Caco-2 (cell line): ENCODE data around the gene NKAIN4. TPM values are rescaled to one million over a fixed set of nuclear protein-coding genes. Genes with fewer than 3 reads are reported as not detected.
A peak's percentile ranks its signal among the peaks of the same experiment; 100 is the strongest.

Experiments used
- BruUV-seq: library from RNA; stranded (reverse); fragments of 400-500 nt; replicated peaks from 2 replicates; lab custom pipeline; 2021; lab: Mats Ljungman, UMichigan
- CTCF ChIA-PET: fragments of 300-600 bp; sonication (Branson Sonifier 250); formaldehyde crosslinking; loops from one replicate; lab custom pipeline; 2022; ENCODE audit warnings: antibody characterized with exemption; lab: Charles Lee
- POLR2A ChIA-PET: fragments of 300-600 bp; sonication (Branson Sonifier 250); formaldehyde crosslinking; loops from one replicate; lab custom pipeline; 2022; ENCODE audit warnings: antibody characterized with exemption; lab: Charles Lee
- DNase-seq, 2 experiments: peaks; one replicate each; pipeline versions ENCODE4 v3.0.0 to v3.0.0-alpha.2; 2020 to 2022
- H3K27me3 ChIP-seq: replicated peaks from 2 replicates; pipeline ENCODE4 v1.6.0; 2011; ENCODE audit warnings: low read length; ENCODE audit not compliant: control insufficient read depth, insufficient read depth
- H3K36me3 ChIP-seq: 2 replicates; pipeline ENCODE4 v1.5.1; 2011; ENCODE audit warnings: low read length; ENCODE audit not compliant: control insufficient read depth, insufficient read depth
- H3K4me1 ChIP-seq: fragments of 250-450 bp; sonication (Bioruptor Pico); 2 replicates; pipeline ENCODE4 v1.5.1; 2020; ENCODE audit warnings: mild to moderate bottlenecking
- H3K4me3 ChIP-seq: 2 replicates; pipeline ENCODE4 v1.5.1; 2011; ENCODE audit warnings: low read depth, mild to moderate bottlenecking, control low read depth, low read length
- H3K9me3 ChIP-seq: fragments of 250-450 bp; sonication (Bioruptor Pico); 2 replicates; pipeline ENCODE4 v1.5.1; 2020; ENCODE audit warnings: mild to moderate bottlenecking, moderate library complexity
- H3K27ac Mint-ChIP-seq: one replicate; pipeline ENCODE4 v1.8.0; 2022; ENCODE audit warnings: mixed read lengths; ENCODE audit not compliant: unreplicated experiment
- H3K27me3 Mint-ChIP-seq: one replicate; pipeline ENCODE4 v1.8.0; 2022; ENCODE audit warnings: mixed read lengths; ENCODE audit not compliant: insufficient read depth, unreplicated experiment
- H3K36me3 Mint-ChIP-seq: one replicate; pipeline ENCODE4 v1.8.0; 2022; ENCODE audit warnings: mild to moderate bottlenecking, mixed read lengths; ENCODE audit not compliant: insufficient read depth, unreplicated experiment
- H3K4me1 Mint-ChIP-seq: one replicate; pipeline ENCODE4 v1.8.0; 2022; ENCODE audit warnings: low read depth, mixed read lengths; ENCODE audit not compliant: unreplicated experiment
- H3K4me3 Mint-ChIP-seq: one replicate; pipeline ENCODE4 v1.8.0; 2022; ENCODE audit warnings: mild to moderate bottlenecking, moderate library complexity, mixed read lengths; ENCODE audit not compliant: unreplicated experiment
- H3K9me3 Mint-ChIP-seq: one replicate; pipeline ENCODE4 v1.8.0; 2022; ENCODE audit warnings: mixed read lengths; ENCODE audit not compliant: unreplicated experiment
- CTCF ChIP-seq, 2 experiments: fragments of 200-600 bp in 1 of 2; IDR thresholded peaks; 1 replicate in 1 of 2; 2 replicates in 1 of 2; pipeline versions ENCODE4 v1.5.1 to v1.8.0; 2011 to 2022; ENCODE audit warnings: antibody characterized with exemption in 1 of 2, control low read depth in 1 of 2, inconsistent platforms in 1 of 2, low read depth in 1 of 2, low read length in 1 of 2, mild to moderate bottlenecking in 1 of 2, moderate library complexity in 1 of 2; ENCODE audit not compliant: insufficient read depth in 1 of 2, severe bottlenecking in 1 of 2, unreplicated experiment in 1 of 2
- intact Hi-C: fragments of 100-400 bp; cut with micrococcal nuclease; formaldehyde crosslinking; loops from one replicate; pipeline ENCODE4 v1.10.0; 2022; ENCODE audit not compliant: unreplicated experiment
- total RNA-seq: library from RNA; stranded (reverse); gene quantifications from 2 replicates; pipeline ENCODE4 v1.2.3, GENCODE V29; 2022

Gene NKAIN4
- total RNA-seq, 1 experiment from 2014 or later = 2.7 TPM

- no peak overlapping the region for H3K4me3 ChIP-seq
- H3K4me1 ChIP-seq = peaks cover 18% of the 10 kb centered on the region
- H3K36me3 ChIP-seq = no peaks in the 10 kb centered on the region
- no peaks in the 10 kb centered on the region for H3K9me3 ChIP-seq
- no peak overlapping the region for H3K4me3 Mint-ChIP-seq
- no peaks in the 10 kb centered on the region for H3K36me3 Mint-ChIP-seq
- no peaks in the 10 kb centered on the region for H3K27me3 ChIP-seq
- POLR2A ChIA-PET = interaction anchor here (1.4 kb wide), 1 partner anchor 49 kb away, joined by 8 read pairs; the partner anchor contains the start of gene ARFGAP1
- H3K27ac Mint-ChIP-seq = no peak overlapping the region
- H3K27me3 Mint-ChIP-seq = peaks cover 3% of the 10 kb centered on the region
- peak in 1 of 2 experiments; percentile 51 for DNase-seq
- H3K4me1 Mint-ChIP-seq = peaks cover 7% of the 10 kb centered on the region
- CTCF ChIA-PET = interaction anchor here (0.5 to 4.3 kb wide), 25 partner anchors 10 to 296 kb away, joined by 3 to 122 read pairs (median 15); partner anchors contain the start of genes ARFGAP1, BIRC7 and PPDPF
- H3K9me3 Mint-ChIP-seq = no peaks in the 10 kb centered on the region
- no TSS peak for BruUV-seq
- peak in 1 of 2 experiments; percentile 17 for TF ChIP-seq CTCF (IDR thresholded peaks at IDR 0.05; ENCODE audit: insufficient read depth in 1 of 2, low read depth in 1 of 2, low read length in 1 of 2, severe bottlenecking in 1 of 2, unreplicated experiment in 1 of 2)
- intact Hi-C loops = loop anchor here (5.0 kb wide), 1 partner anchor 158 kb away; no protein-coding TSS in a partner anchor
Measured at GRCh38 chr20:63224412-63225081, 29.7 kb downstream of the NKAIN4 start.

- no TSS peak for BruUV-seq
- Mint-ChIP-seq H3K9me3 (no peaks in the 10 kb centered on the region), H3K4me1 (peaks cover 7% of the 10 kb centered on the region), H3K27me3 (peaks cover 3% of the 10 kb centered on the region), H3K4me3 (no peak overlapping the region), H3K36me3 (no peaks in the 10 kb centered on the region), H3K27ac (no peak overlapping the region)
- intact Hi-C loops = loop anchor here (1.0 to 5.0 kb wide), 3 partner anchors 27 to 158 kb away; partner anchors contain the start of gene ARFGAP1
- CTCF ChIA-PET = interaction anchor here (0.6 to 4.3 kb wide), 37 partner anchors 9 to 314 kb away, joined by 3 to 122 read pairs (median 10); partner anchors contain the start of genes ARFGAP1, BIRC7 and PPDPF
- no peak for DNase-seq
- Histone ChIP-seq H3K4me1 (peaks cover 12% of the 10 kb centered on the region; the same call in 1 of the 2 replicates), H3K9me3 (no peaks in the 10 kb centered on the region), H3K36me3 (no peaks in the 10 kb centered on the region), H3K27me3 (no peaks in the 10 kb centered on the region), H3K4me3 (no peak overlapping the region)
- POLR2A ChIA-PET = interaction anchor here (1.4 kb wide), 1 partner anchor 49 kb away, joined by 8 read pairs; the partner anchor contains the start of gene ARFGAP1
- TF ChIP-seq CTCF (IDR thresholded peaks at IDR 0.05; ENCODE audit: insufficient read depth in 1 of 2, low read depth in 1 of 2, low read length in 1 of 2, severe bottlenecking in 1 of 2, unreplicated experiment in 1 of 2) = no peak
Measured at GRCh38 chr20:63223826-63224207, 30.4 kb downstream of the NKAIN4 start.

GRCh38 chr20:63223121-63223825, 31.0 kb downstream of the NKAIN4 start:
- POLR2A ChIA-PET = interaction anchor here (1.4 kb wide), 1 partner anchor 50 kb away, joined by 8 read pairs; the partner anchor contains the start of gene ARFGAP1
- H3K27me3 ChIP-seq = no peaks in the 10 kb centered on the region
- no peaks in the 10 kb centered on the region for H3K9me3 Mint-ChIP-seq

More at GRCh38 chr20:63223121-63223825, 31.0 kb downstream of the NKAIN4 start:
- BruUV-seq = no TSS peak
- H3K4me3 Mint-ChIP-seq = no peak overlapping the region
- no peak overlapping the region for H3K27ac Mint-ChIP-seq
- H3K4me3 ChIP-seq = no peak overlapping the region
- no peaks in the 10 kb centered on the region for H3K9me3 ChIP-seq
- peaks cover 7% of the 10 kb centered on the region for H3K4me1 Mint-ChIP-seq
- peaks cover 12% of the 10 kb centered on the region; the same call in 1 of the 2 replicates for H3K4me1 ChIP-seq
- H3K36me3 ChIP-seq = no peaks in the 10 kb centered on the region
- TF ChIP-seq CTCF (IDR thresholded peaks at IDR 0.05; ENCODE audit: insufficient read depth in 1 of 2, low read depth in 1 of 2, low read length in 1 of 2, severe bottlenecking in 1 of 2, unreplicated experiment in 1 of 2) = peak; percentile 96 to 99
- H3K27me3 Mint-ChIP-seq = peaks cover 3% of the 10 kb centered on the region
- intact Hi-C loops = loop anchor here (1.0 to 5.0 kb wide), 3 partner anchors 28 to 159 kb away; partner anchors contain the start of gene ARFGAP1
- no peaks in the 10 kb centered on the region for H3K36me3 Mint-ChIP-seq
- peak; percentile 85 for DNase-seq
- CTCF ChIA-PET = interaction anchor here (0.6 to 4.3 kb wide), 42 partner anchors 9 to 405 kb away, joined by 3 to 122 read pairs (median 8); partner anchors contain the start of genes ARFGAP1, BIRC7 and PPDPF
